Measurements from ENCODE around the gene PPP1R15A.

- TF ChIP-seq CTCF (optimal IDR thresholded peaks at IDR 0.05 in 1 of 3, IDR thresholded peaks at IDR 0.05 in 1 of 3, conservative IDR thresholded peaks at IDR 0.05 in 1 of 3; ENCODE audit: extremely low read depth in 1 of 3, insufficient read depth in 2 of 3, low read length in 3 of 3): no peak
- TF ChIP-seq EZH2 (IDR thresholded peaks at IDR 0.05; ENCODE audit: low read length): no peak
These were observed 49.7 kb downstream of the PPP1R15A start for GRCh38 chr19:48921721-48922500.
